Ovary (tissue), 9 donors: ENCODE measurements around the gene CEP68. TPM values are rescaled to one million over a fixed set of nuclear protein-coding genes. Genes with fewer than 3 reads are reported as not detected.

ENCODE experiments used
- DNase-seq, 5 donors: peaks; one replicate each; pipeline ENCODE4 v3.0.0-alpha.2; 2019 to 2020
- H3K27ac ChIP-seq, 2 donors: fragments of 200-600 bp; one replicate each; pipeline versions ENCODE4 v1.5.1 to v1.8.0; 2019 to 2022
- H3K27me3 ChIP-seq: fragments of 200-600 bp; one replicate; pipeline ENCODE4 v1.8.0; 2022
- H3K36me3 ChIP-seq: fragments of 200-600 bp; sonication (generic); one replicate; pipeline ENCODE4 v1.5.1; 2019
- H3K4me1 ChIP-seq: one replicate; pipeline ENCODE4 v1.8.1; 2013; ENCODE audit warnings: mild to moderate bottlenecking, moderate library complexity; ENCODE audit not compliant: insufficient read depth
- H3K4me3 ChIP-seq: fragments of 200-600 bp; sonication (generic); one replicate; pipeline ENCODE4 v1.5.1; 2017
- H3K9me3 ChIP-seq, 2 donors: fragments of 200-600 bp in 1 of 2; sonication (generic) in 1 of 2; one replicate each; pipeline versions ENCODE4 v1.5.1 to v1.8.1; 2013 to 2019; ENCODE audit warnings: mild to moderate bottlenecking in 1 of 2, moderate library complexity in 1 of 2
- CTCF ChIP-seq, 3 donors: fragments of 450-650 bp in 2 of 3; fragments of 200-600 bp in 1 of 3; IDR thresholded peaks; one replicate each; pipeline versions ENCODE4 v1.5.1 to v1.8.0; 2016 to 2022; ENCODE audit warnings: antibody characterized with exemption in 3 of 3, mild to moderate bottlenecking in 1 of 3
- EP300 ChIP-seq: sonication (generic); formaldehyde crosslinking; IDR thresholded peaks from one replicate; pipeline ENCODE4 v1.6.1; 2017; ENCODE audit warnings: antibody characterized with exemption
- POLR2A ChIP-seq: fragments of 450-650 bp; IDR thresholded peaks from one replicate; pipeline ENCODE4 v1.6.1; 2017; ENCODE audit warnings: antibody characterized with exemption, mild to moderate bottlenecking, moderate library complexity
- WGBS, 3 donors: extraction: QIAGEN DNeasy Blood & Tissue Kit in 1 of 3; methylation state at CpG; one replicate each; pipeline versions ENCODE4 v1.1.5 to v1.1.7; 2013 to 2017; 5-methylcytosine and 5-hydroxymethylcytosine counted together
- intact Hi-C, 4 donors: fragments of 100-400 bp; cut with DNase I; formaldehyde crosslinking; loops; one replicate each; pipeline versions ENCODE4 v1.11.0 to v1.15.1; 2022 to 2023
- polyA plus RNA-seq, 2 donors: library from polyadenylated mRNA; stranded (reverse); fragments of 200-250 nt in 1 of 2; fragments of 350-450 nt in 1 of 2; fragmentation: Illumina TruSeq in 1 of 2; extraction: RNeasy Lipid Tissue Mini Kit (QIAGEN cat#74804) in 1 of 2; gene quantifications; one replicate each; pipeline ENCODE4 v1.2.3, GENCODE V29; 2013 to 2014
- total RNA-seq, 7 donors: library from RNA; depleted of rRNA in 2 of 7; stranded (reverse); fragments of >200 nt in 2 of 7; fragmentation: NEBNext Ultra II Directional in 3 of 7; extraction: Animal tissue kit (Norgen Biotek cat#: 25700) in 3 of 7; gene quantifications; one replicate each; pipeline versions ENCODE4 v1.1.0 to v1.2.4, GENCODE V29; 2016 to 2023
- donor health status: DM: no; HTN: no; CAD: no; lungs with moderate emphysema.
- donor health status: DM: no; HTN: no; CAD: no.
- donor health status: Bipolar disorder and iron deficiency.
- donor health status: DM: yes; HTN: yes; CAD: no.
- donor health status: DM: no; HTN: no; CAD: no.
- donor health status: DM: yes; HTN: yes; CAD: no.

Gene CEP68
- total and polyA plus RNA-seq, 9 donors: 13.7 to 31.6 (median 28.0) TPM

GRCh38 chr2:65096948-65097347 is 40.7 kb downstream of the CEP68 start:
- Histone ChIP-seq H3K4me1 (peaks cover 4% of the 10 kb centered on the region), H3K27me3 (no peaks in the 10 kb centered on the region), H3K4me3 (no peak overlapping the region), H3K9me3 (no peaks in the 10 kb centered on the region), H3K27ac (no peak overlapping the region), H3K36me3 (no peaks in the 10 kb centered on the region)
- DNase-seq: no peak
- 83 to 95% (median 90%) methylated on average over 1 of the region's 1 CpG for WGBS, 3 donors
- intact Hi-C loops: no loop called here
- TF ChIP-seq CTCF (IDR thresholded peaks at IDR 0.05): no peak
- no peak for TF ChIP-seq POLR2A
- no peak for TF ChIP-seq EP300

GRCh38 chr2:65097844-65098243 is 41.6 kb downstream of the CEP68 start:
- Histone ChIP-seq H3K9me3 (no peaks in the 10 kb centered on the region), H3K27me3 (no peaks in the 10 kb centered on the region), H3K27ac (no peak overlapping the region), H3K4me1 (peaks cover 4% of the 10 kb centered on the region), H3K4me3 (no peak overlapping the region), H3K36me3 (no peaks in the 10 kb centered on the region)
- WGBS, 3 donors: 64 to 80% (median 71%) methylated on average over 1 of the region's 1 CpG
- TF ChIP-seq EP300 (no peak), CTCF (IDR thresholded peaks at IDR 0.05) (no peak), POLR2A (no peak)
- intact Hi-C loops: no loop called here
- no peak for DNase-seq

- no peak for TF ChIP-seq CTCF (IDR thresholded peaks at IDR 0.05)
- no peak for TF ChIP-seq EP300
- no peak for TF ChIP-seq POLR2A
- Histone ChIP-seq H3K9me3 (no peaks in the 10 kb centered on the region), H3K4me1 (peaks cover 6% of the 10 kb centered on the region), H3K27ac (no peak overlapping the region), H3K36me3 (no peaks in the 10 kb centered on the region), H3K4me3 (no peak overlapping the region), H3K27me3 (no peaks in the 10 kb centered on the region)
- DNase-seq: no peak
- intact Hi-C loops: no loop called here
- 87 to 91% (median 89%) methylated on average over 5 of the region's 5 CpGs for WGBS, 3 donors
Observed at GRCh38 chr2:65098741-65099140, 42.5 kb downstream of the CEP68 start.

GRCh38 chr2:65101071-65101470 is 44.9 kb downstream of the CEP68 start:
- WGBS, 3 donors: 20 to 43% (median 26%) methylated on average over 3 of the region's 3 CpGs
- no peaks in the 10 kb centered on the region for H3K27me3 ChIP-seq
- no peaks in the 10 kb centered on the region for H3K9me3 ChIP-seq
- no peak for DNase-seq
- no peaks in the 10 kb centered on the region for H3K36me3 ChIP-seq
- TF ChIP-seq CTCF (IDR thresholded peaks at IDR 0.05): no peak
- no peak for TF ChIP-seq POLR2A
- no peak for TF ChIP-seq EP300
- H3K4me3 ChIP-seq: no peak overlapping the region
- peaks cover 6% of the 10 kb centered on the region for H3K4me1 ChIP-seq
- intact Hi-C loops: no loop called here
- no peak overlapping the region for H3K27ac ChIP-seq
